GM18511 (cell line): Measurements from ENCODE around the gene OTOGL.

ENCODE experiments used
- ATAC-seq: cut with Tn5 transposase; IDR thresholded peaks from one replicate; pipeline ENCODE4 v1.9.1; 2021; ENCODE audit warnings: mild to moderate bottlenecking, moderate library complexity; ENCODE audit not compliant: unreplicated experiment

OTOGL gene

DNA sequence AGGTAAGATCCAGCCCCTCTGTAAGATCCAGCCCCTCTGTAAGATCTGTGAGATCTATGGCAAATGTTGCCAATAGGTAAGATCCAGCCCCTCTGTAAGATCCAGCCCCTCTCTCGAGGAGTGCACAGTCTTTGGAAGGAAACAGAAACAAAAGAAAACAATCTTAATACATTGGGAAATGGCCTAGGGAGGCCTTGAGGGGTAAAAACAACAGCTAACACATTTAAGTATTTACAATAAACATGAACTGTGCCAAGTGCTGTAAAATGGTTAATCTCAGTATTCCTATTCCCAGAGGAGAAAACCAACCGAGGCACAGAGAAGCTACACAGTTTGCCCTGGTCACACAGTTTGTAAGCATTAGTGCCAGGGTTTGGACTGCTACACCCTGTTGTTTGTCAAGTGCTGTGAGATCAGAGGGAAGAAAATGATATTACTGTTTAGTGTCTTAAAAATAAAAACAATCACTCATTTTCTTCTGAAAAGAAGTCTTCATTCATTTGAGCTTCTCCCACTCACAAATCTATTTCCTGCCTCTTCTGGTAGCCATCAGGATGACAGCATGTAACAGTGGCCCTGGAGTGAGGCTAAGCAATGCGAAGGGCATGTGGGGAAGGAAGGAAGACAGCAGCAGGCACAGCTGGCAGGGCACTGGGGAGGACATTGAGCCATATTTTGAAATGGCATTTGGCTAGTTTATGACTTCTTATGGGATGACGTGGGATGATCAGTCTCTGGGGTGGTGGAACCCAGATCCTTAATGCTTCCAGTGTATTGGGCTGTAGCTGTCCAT lies 226.0 kb downstream of the OTOGL start:
- no peak for ATAC-seq

DNA sequence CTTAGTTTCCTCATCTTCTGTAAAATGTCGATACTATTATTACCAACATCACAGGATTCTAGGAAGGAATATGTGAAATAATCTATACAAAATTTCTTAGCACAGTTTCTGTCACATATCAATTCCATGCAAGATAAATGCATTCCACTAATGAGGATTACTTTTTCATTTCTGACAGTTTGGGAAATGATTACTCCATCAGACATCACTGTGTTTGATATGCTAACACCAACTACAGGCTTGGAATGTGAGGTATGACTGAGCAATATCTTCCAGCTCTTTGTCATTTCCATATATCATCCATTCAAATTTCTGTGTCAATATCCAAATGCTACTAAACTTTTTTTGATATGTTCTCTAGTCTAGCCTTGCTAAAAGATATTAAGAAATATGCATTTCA lies 233.5 kb downstream of the OTOGL start:
- no peak for ATAC-seq

DNA sequence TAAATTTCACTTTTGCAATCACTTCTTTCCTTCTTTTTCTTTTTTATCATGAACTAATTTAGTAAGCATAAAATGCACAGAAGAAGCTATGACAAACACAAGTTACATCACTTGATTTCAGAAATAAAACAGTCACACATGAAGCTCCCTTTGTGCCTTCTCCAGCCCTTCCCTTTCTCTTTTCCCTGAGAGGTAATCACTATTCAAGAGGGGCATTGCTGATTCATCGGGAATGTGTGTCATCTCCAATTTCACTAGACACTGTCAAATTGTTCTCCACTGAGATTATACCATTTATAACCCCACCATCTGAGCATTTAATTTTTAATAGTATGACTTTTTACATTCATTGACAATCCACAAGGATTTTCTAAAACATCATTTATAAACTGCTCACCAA lies 253.1 kb downstream of the OTOGL start:
- no peak for ATAC-seq

DNA sequence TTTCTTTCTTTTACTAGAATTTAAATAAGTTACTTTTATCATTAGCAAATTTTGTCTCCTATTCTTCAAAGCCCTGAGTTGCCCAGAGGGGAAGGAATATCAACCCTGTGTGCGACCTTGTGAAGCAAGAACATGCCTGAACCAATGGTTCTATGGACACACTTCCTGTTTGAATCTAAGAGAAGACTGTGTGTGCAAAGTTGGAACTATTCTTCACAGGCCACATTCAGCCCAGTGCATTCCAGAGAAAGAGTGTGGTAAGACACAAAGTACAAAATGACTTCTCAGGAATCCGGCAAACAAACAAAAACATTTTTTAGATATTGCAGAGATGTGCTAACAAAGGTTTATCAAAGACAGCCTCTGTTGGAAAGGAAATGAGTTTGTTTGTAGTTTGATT lies 253.9 kb downstream of the OTOGL start:
- no peak for ATAC-seq

DNA sequence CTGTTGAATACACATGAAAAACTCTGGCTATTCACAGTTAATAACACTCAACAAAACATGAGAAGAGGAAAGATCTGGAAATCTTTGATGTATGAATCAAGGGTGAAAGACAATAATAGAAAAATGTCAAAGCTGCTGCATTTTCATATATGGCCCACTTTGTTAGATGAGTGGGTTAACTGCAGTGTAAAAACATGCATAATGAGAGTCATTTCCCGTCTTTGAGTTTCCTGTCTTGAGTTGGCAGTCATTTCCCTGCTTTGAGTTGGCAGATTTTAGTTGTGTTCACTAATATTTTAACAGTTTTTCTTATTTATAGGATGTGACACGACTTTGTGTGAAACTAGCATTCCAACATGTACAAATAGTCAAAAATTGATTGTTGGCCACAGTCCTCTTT lies 256.8 kb downstream of the OTOGL start:
- ATAC-seq: no peak

DNA sequence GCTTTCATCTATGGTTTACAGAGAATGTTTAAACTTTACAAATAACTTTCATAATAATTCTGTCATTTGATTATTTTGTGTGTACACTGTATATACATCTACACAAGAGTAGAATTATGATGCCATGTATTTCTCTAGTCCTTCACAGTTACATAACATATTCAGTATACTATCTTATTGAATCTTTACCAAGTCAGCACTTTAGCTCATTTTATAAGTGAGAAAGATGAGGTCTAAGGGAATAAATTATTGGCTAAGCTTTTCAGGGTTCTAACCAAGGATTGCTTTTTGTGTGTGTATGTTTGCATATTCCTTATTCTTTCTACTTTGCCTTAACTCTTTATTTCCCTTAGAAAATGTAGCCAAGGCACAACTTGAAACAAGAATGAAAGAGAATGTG lies 260.4 kb downstream of the OTOGL start:
- no peak for ATAC-seq

DNA sequence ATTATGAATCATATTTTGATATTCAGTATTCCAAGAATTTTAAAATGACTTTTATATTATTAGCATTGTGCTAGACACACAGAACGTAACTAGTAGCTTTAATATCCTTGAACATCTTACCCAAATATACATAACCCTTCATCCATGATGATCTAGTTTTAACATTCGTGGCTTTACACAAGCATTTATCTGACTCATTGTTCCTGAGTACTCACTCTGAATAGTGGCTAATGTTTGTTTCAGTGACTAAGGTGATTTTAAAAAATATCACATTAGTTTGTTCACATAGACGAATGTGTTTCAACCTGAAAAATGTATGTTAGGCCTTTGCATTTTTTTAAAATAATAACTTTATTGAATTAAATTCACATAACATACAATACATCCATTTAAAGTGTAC lies 264.7 kb downstream of the OTOGL start:
- ATAC-seq: no peak

DNA sequence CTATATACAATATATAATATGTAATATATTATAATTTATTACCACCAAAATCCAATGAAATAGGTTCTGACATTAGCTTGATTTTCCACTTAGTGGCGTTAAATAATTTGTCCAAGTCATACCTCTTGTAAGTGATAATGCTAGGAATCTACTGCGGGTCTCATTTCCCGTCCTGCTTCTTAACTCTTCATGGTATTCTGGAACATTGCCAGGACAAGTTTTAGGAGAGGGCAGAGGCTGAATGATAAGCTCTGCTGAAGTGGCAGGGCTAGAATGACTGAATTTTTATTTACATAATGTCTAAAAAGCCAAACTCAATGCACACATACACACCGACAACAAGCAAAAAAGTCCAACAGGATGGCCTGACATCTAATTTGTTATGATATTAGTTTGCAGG lies 274.3 kb downstream of the OTOGL start:
- ATAC-seq: no peak

DNA sequence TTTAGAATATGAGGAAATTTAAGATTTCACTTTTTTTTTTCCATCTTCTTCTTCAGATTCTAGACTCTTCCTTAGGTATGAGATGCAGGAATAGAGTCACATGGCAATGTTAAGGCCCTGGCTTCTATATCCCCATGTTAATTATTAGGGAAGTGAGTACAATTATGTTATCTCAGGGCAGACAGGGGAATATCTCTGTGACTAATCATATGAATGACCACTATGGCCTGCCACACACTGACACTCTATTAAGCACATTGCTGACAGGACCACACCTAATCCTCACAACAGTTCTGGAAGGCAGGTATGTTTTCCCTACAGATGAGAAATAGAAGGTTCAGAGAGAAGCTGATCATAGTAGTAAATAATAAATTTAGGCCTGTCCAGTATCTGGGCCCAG lies 275.3 kb downstream of the OTOGL start:
- no peak for ATAC-seq

DNA sequence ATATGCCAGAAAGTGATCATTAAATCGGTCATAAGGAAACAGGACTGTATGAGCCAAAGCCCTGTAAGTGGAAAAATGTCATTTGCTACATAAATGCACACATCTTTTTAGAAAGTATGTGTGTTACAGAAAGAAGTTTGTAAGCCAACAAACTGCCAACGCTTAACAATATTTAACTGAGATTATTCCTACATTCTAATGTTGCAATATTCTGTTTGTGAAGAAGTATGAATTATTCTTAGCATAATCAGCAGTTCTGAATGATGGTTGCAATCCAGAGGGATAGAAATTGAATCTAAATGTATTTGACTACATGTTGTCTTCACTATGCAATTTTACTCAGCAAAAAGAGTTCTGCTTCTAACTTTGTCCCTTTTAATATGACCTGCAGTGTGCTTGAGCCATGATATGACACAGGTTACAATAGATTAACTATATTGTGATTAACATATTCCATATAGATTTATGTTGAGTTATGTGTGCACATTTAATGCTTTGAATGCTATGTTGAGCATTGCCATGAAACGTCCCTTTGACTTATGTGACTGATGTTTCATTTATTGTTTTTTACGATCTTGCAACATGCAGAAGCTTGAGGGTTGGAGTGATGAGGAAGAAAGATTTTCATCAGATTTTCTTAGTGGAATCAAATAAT lies 277.9 kb downstream of the OTOGL start:
- no peak for ATAC-seq

DNA sequence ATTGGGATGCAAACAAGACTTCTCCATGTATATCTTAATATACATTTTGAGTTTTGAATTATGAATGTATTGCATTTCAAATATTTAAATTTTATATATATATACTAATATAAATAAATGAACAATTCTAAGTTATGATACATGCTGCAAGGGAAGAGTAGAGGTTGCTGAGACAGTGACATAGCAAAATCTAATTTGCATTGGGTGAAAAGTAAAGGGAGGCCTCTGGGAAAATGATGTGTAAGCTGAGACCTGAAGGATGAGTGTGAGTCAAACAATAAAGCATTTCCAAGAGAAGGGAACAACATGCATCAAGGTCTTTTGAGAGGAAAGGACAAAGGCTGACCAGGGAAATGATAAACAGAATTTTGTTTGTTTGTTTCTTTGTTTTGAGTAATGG lies 281.8 kb downstream of the OTOGL start:
- ATAC-seq: no peak

DNA sequence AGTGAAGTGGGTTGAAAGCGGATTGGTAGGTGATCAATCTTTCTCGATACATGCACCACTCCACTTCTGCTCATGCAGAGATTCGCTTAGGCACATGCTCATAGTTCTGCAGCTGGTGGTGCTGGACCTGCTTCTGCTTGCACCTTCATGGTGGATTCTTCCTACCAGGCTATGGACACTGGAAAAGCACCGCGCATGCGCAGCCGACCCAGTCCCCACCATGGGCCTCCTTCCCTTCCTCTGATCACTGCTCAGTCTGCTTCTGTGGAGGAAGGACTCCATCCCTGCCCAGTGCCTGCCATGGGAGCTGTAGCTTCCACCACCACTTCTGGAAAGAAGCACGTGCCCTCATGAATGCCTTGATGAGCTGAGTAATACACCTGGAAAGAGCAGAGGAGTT lies 282.9 kb downstream of the OTOGL start:
- ATAC-seq: no peak

DNA sequence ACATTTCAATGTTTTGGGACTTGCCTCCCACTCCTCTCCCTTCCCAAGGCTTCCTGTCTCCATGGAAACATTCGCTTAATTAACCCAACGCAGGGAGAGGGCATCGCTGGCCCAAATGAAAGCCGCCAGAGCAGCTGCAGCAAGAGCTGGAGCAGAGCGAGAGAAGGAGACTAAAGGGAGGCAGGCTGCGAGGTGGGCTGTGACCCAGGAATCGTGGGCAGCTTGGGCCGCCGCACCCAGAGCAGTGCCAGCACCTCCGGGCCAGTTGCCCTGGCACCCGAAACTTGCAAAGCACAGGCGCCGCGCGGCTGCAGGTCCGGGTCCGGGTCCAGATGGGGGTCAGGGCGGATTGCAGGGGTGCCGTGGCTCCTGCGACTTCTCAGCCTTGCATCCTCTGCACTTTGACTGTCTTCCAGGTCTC lies 301.2 kb downstream of the OTOGL start:
- ATAC-seq: no peak

DNA sequence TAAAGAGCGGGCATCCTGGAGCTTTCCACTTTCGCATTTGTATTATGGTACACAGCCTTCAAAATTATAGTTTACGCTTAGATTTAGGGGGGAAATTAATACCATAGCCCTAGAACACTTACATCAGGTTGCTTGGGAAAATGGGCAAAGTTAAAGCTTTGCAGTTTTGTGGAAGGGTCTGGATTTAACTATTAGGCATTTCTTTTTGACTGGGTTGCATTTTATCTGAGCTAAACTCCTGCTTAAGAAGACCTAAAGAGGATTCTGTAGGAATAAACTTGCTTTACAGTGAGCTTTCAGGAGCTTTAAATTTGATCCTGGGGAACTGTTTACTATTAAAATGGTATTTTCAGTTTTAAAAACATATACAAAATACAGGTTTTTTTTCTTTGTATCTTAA lies 301.9 kb downstream of the OTOGL start:
- ATAC-seq: no peak

DNA sequence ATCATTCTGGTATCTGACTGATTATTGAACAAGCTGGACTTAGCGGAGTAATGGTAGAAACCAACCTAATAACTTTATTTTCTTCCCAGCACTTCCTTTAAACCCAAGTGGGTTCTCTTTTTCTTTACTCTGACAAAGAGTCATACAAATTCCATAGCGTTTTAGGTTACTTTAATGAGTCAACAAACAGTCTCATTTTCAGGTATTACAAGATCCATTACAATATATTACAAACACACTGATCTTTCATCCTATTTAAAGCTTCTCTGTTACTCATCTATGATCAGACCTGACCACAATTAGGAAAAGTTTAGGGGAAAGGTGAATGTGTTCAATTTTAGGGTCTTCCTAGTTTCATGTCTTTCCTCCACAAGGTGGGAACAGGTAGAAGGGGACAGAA lies 305.3 kb downstream of the OTOGL start:
- no peak for ATAC-seq

DNA sequence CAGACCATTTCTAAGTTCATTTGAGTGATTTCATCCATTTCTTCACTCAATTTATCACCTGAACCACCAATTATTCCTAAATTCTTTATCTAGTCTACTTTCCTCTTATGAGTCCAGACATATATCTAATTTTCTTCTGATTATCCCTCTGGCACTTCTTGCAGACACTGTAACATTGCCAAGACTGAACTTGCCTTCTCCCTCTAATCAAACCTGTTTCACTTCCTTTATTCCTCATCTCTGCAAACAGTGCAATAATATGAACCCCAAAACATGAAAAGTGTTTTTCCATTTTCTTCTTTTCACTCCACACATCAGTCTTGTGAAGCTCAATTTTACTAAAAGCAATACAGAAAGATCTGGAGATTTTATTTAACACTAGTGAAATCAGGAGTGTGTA lies 306.9 kb downstream of the OTOGL start:
- no peak for ATAC-seq

DNA sequence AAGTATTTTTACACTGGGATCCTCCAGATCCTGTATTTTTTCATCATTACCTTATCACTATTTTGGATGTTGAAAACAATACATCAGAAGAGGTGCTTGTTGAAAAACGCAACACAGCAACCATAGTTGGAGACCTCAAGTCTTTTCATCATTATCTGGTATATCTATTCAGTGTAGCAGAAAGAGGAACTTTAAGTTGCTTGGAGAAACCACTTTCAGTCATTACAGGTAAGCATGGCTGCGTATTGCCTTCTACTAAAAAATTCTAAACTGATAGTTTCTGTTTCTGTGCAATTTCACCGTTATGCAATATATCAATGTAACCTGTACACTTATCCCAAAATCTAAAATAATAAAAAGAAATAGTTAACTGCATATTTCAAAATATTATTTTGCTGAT lies 312.4 kb downstream of the OTOGL start:
- peak; percentile 68 for ATAC-seq

DNA sequence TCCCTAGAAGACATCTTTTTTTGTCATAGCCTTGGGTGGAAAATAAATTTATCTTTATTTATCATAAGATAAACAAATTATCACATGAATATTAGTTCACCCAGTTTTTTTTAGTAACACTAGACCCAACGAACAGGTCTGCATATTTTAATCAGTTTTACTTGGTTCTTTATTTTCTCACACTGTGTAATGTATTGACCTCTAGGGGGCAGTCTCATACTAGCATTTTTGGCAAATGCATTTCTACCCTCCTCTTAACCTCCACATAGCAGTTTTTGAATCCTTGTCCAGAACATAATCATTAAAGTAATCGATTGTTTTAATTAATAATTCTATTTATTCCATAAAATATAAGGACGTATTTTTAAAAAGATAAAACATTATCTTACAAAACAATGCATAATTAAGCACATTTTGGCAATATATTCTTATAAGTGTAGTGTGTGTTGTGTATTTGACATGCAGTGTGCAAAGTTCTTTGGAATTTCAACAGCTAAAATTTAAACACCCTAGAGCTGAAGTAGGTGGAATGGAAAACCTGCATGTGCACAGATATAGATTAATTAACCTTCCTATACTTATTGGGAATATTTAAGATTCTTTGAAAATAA lies 313.1 kb downstream of the OTOGL start:
- peak; percentile 89 for ATAC-seq

DNA sequence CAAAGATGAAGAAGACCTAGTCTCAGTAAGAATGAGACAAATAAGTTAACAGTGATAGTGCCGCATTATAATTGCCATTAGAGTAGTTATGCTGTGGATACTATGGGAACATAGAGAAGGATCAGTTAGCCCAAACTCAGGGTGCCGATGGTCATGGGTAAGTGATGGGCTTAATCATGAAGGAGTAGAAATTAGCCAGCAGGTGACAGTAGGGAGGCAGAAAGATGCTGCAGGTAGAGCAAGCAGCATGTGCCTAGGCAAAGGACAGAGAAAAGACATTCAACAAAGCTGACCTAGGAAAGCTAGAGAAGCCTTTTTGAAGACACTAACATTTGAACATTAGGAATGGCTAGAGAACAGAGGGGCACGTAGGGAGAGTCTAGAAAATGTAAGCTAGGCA lies 314.1 kb downstream of the OTOGL start:
- ATAC-seq: no peak

DNA sequence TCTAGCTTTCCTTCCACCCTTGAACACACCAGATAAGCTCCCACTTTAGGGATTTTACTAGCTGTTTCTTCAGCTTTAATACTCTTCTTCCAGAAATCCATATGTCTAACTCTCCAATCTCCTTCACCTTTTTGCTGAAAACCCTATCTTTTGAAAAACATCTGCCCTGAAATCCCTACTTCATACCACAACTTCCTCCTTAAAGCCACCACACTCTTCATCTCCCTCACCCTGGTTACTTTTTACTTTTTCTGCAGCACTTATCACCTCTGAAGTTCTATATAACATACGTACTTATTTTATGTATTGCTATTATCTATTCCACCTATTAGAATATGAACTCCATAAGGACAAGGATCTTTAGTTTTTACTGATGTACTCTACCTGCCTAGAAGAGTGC lies 316.1 kb downstream of the OTOGL start:
- no peak for ATAC-seq

DNA sequence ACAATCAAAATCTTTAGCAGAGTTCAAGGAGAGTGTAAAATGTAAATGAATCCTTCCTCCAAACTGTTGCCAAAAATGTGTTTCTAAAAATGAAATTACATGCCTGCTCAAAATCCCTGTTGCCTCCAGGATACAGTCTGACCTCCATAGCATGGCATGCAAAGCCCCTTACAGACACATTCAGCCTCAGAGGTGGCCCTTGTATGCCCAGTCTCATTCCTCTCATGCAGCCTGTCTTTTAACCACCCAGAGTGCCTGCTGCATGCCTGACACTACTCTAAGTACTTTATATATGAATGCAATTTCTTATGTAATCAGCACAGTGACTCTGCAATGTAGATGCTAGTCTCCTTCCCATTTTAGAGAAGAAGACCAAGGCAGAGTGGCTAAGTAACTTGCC lies 320.3 kb downstream of the OTOGL start:
- no peak for ATAC-seq

DNA sequence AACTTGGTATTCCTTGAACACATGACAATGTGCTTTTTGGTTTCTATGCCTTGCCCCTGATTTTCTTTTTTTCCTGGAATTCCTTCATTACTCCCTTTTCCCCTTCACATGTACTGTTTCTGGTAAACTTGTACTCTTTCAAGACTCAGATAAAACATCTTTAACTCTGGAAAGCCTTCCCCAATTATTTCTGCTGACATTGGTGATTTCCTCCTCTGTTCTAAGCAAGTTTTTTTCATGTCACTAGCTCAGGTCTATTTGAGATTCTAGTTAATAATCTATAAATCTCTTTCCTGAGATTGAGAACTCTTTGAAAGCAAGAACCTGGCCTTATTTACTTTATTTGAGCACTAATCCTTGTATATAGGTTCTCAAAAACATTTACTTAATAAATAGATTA lies 320.7 kb downstream of the OTOGL start:
- no peak for ATAC-seq
